GM18909 (cell line): ENCODE results near the gene ZNF529.

Experiments used
- ATAC-seq: cut with Tn5 transposase; IDR thresholded peaks from one replicate; pipeline ENCODE4 v1.9.1; 2021; ENCODE audit warnings: mild to moderate bottlenecking; ENCODE audit not compliant: unreplicated experiment, poor library complexity

The ZNF529 gene

DNA sequence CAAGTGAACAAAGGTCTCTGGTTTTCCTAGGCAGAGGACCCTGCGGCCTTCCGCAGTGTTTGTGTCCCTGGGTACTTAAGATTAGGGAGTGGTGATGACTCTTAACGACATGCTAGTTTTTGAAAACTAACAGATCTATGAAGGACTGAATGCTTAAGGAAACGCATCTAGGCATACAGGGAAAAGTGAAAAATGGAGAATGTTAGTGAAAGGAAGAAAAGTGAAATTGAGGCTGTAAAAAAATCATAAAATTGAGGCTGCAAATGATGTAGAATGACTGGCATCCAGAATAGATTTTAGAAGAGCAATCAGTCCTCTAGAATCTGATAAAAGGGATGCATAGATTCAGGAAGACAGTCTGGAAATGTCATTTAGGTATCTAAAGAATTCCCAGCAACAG, 48.5 kb downstream of the ZNF529 start:
- ATAC-seq: no peak

DNA sequence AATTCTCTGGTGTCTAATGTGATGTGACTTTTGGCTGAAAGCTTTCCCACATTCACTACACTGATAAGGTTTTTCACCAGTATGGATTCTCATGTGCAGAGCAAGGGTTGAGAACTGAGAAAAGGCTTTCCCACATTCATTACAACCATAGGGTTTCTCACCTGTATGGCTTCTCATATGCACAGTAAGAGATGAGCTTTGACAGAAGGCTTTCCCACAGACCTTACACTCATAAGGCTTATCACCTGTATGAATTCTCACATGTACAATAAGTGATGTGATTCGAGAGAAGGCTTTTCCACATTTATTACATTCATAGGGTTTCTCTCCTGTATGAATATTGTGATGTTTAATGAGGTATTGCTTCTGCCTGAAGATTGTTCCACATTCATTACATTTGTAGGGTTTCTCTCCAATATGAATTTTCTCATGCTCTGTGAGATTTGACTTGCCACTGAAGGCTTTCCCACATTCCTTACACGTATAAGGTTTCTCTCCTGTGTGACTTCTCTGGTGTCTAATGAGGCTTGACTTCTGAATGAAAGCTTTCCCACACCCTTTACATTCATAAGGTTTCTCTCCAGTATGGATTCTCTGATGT, 59.0 kb downstream of the ZNF529 start:
- ATAC-seq: no peak

DNA sequence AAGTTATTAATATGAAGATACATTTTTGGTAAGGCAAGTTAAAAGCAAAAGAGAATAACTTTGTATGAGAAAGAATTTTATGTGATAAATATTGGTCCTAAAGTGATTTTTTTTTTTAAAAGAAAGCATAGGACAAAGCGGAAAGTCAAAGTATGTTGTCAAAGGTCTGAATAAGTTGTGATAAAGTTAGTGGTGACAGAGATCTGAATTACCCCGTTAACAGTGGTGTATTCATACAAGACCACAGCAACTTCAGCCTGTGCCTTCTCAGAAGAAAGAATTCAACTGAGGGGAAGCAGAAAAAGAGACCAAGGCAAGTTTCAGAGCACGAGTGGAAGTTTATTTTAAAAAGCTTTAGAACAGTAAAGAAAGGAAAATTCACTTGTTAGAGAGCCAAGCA, 64.8 kb downstream of the ZNF529 start:
- no peak for ATAC-seq

DNA sequence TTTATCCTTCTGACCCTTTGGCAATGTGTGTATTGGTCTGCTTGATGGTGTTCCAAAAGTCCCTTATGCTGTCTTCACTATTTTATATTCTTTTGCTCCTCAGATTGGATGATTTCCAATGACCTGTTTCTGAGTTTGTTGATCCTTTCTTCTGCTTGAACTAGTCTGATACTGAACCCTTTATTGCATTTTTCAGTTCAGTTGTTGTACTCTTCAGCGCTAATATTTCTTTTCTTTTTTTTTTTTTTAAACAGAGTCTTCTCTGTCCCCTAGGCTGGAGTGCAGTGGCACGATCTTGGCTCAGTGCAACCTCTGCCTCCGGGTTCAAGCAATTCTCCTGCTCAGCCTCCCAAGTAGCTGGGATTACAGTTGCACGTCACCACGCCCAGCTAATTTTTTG, 71.1 kb downstream of the ZNF529 start:
- no peak for ATAC-seq

DNA sequence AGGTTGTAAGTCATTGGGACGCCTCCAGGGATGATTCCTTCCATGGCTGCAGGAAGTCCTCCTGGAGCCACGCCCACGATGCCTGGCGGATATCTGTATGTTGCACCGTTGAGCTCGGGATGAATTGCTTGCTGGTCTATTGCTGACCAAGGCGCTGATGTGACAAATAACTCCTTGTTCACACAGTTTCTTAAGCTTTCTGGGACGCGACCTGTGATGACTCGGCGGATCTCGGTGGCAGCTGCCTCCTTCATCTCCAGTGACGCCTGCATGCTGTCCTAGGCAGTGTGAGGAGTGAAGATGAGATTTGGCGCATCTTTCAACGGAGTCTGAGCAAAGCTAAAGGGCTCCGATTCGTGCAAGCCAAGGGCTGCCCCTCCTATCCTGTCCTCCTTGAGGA, 76.1 kb downstream of the ZNF529 start:
- no peak for ATAC-seq
